IMR-90 (cell line): ENCODE data around the gene C6orf15. TPM values are rescaled to one million over a fixed set of nuclear protein-coding genes. Genes with fewer than 3 reads are reported as not detected.
A peak's percentile ranks its signal among the peaks of the same experiment; 100 is the strongest.

Experiments used
- ATAC-seq: fragments of 200-7000 bp; cut with Tn5 transposase; 2 replicates; pipeline ENCODE4 v1.9.1; 2020; ENCODE audit warnings: low read depth, mild to moderate bottlenecking, moderate library complexity
- BruUV-seq: library from RNA; stranded (reverse); fragments of 400-500 nt; replicated peaks from 2 replicates; lab custom pipeline; 2021; lab: Mats Ljungman, UMichigan
- CTCF ChIA-PET: fragments of 300-600 bp; formaldehyde crosslinking; extraction: SDS; loops from one replicate; lab custom pipeline; 2021; ENCODE audit warnings: antibody characterized with exemption; lab: Yijun Ruan, JAX
- POLR2A ChIA-PET: fragments of 300-600 bp; sonication (Branson Sonifier 250); formaldehyde crosslinking; loops from one replicate; lab custom pipeline; 2022; ENCODE audit warnings: antibody characterized with exemption; ENCODE audit not compliant: unreplicated experiment; lab: Charles Lee
- DNase-seq: peaks from one replicate; pipeline ENCODE4 v3.0.0; 2013
- H2AFZ ChIP-seq: replicated peaks from 2 replicates; pipeline ENCODE3; 2013; ENCODE audit warnings: low read length, mild to moderate bottlenecking; ENCODE audit not compliant: poor library complexity
- H2AK5ac ChIP-seq: 2 replicates; pipeline ENCODE4 v1.6.1; 2013; ENCODE audit warnings: low read depth, low read length, inconsistent platforms
- H2AK9ac ChIP-seq: replicated peaks from 2 replicates; pipeline ENCODE3; 2013; ENCODE audit warnings: mild to moderate bottlenecking, low read depth, low read length, moderate library complexity; ENCODE audit not compliant: poor library complexity
- H2BK120ac ChIP-seq: 2 replicates; pipeline ENCODE4 v1.6.1; 2013; ENCODE audit warnings: low read depth, low read length, inconsistent platforms
- H2BK15ac ChIP-seq: 3 replicates; pipeline ENCODE4 v1.6.1; 2013; ENCODE audit warnings: low read depth, low read length, inconsistent platforms
- H2BK20ac ChIP-seq: 2 replicates; pipeline ENCODE4 v1.6.1; 2013; ENCODE audit warnings: low read depth, mild to moderate bottlenecking, inconsistent platforms, low read length, moderate library complexity
- H2BK5ac ChIP-seq: 2 replicates; pipeline ENCODE4 v1.6.1; 2013; ENCODE audit warnings: mild to moderate bottlenecking, low read depth, low read length, inconsistent platforms; ENCODE audit not compliant: poor library complexity, severe bottlenecking
- H3K14ac ChIP-seq: replicated peaks from 2 replicates; pipeline ENCODE4 v1.6.1; 2013; ENCODE audit warnings: low read depth, low read length, inconsistent platforms
- H3K18ac ChIP-seq: 2 replicates; pipeline ENCODE4 v1.6.1; 2013; ENCODE audit warnings: low read depth, low read length, control low read depth
- H3K23ac ChIP-seq: 2 replicates; pipeline ENCODE4 v1.6.1; 2013; ENCODE audit warnings: low read depth, low read length, inconsistent platforms
- H3K27ac ChIP-seq: 2 replicates; pipeline ENCODE4 v1.5.1; 2013; ENCODE audit warnings: mild to moderate bottlenecking, control low read depth, low read length; ENCODE audit not compliant: insufficient read depth
- H3K27me3 ChIP-seq: 2 replicates; pipeline ENCODE4 v1.6.1; 2013; ENCODE audit warnings: low read length; ENCODE audit not compliant: control insufficient read depth, insufficient read depth
- H3K36me3 ChIP-seq: 2 replicates; pipeline ENCODE4 v1.6.1; 2013; ENCODE audit warnings: low read length, mixed read lengths; ENCODE audit not compliant: control insufficient read depth, insufficient read depth
- H3K4ac ChIP-seq: 2 replicates; pipeline ENCODE4 v1.6.1; 2013; ENCODE audit warnings: low read depth, low read length, inconsistent platforms
- H3K4me1 ChIP-seq: 2 replicates; pipeline ENCODE4 v1.6.1; 2013; ENCODE audit warnings: low read length, mixed read lengths; ENCODE audit not compliant: control insufficient read depth, insufficient read depth
- H3K4me2 ChIP-seq: 2 replicates; pipeline ENCODE4 v1.6.1; 2013; ENCODE audit warnings: low read depth, mild to moderate bottlenecking, control low read depth, low read length, moderate library complexity
- H3K4me3 ChIP-seq: 2 replicates; pipeline ENCODE4 v1.5.1; 2013; ENCODE audit warnings: low read depth, mild to moderate bottlenecking, control low read depth, low read length, moderate library complexity; ENCODE audit not compliant: insufficient read depth
- H3K56ac ChIP-seq: 2 replicates; pipeline ENCODE4 v1.6.1; 2013; ENCODE audit warnings: low read length, inconsistent platforms; ENCODE audit not compliant: insufficient read depth; ENCODE audit errors: extremely low read depth
- H3K79me1 ChIP-seq, 2 experiments: 2 replicates each; pipeline ENCODE4 v1.6.1; 2013; ENCODE audit warnings: low read length in 2 of 2, inconsistent platforms in 1 of 2, low read depth in 1 of 2
- H3K9ac ChIP-seq: 2 replicates; pipeline ENCODE4 v1.6.1; 2013; ENCODE audit warnings: low read depth, low read length, control low read depth
- H3K9me1 ChIP-seq: 2 replicates; pipeline ENCODE4 v1.6.1; 2013; ENCODE audit warnings: low read length, inconsistent platforms; ENCODE audit not compliant: insufficient read depth
- H3K9me3 ChIP-seq: 2 replicates; pipeline ENCODE4 v1.6.1; 2013; ENCODE audit warnings: low read length; ENCODE audit not compliant: control insufficient read depth, insufficient read depth
- H4K20me1 ChIP-seq: 2 replicates; pipeline ENCODE4 v1.6.1; 2013; ENCODE audit warnings: low read length, inconsistent platforms; ENCODE audit not compliant: insufficient read depth
- H4K5ac ChIP-seq: 2 replicates; pipeline ENCODE4 v1.6.1; 2013; ENCODE audit warnings: mild to moderate bottlenecking, low read depth, low read length, control low read depth
- H4K8ac ChIP-seq, 2 experiments: 2 replicates each; pipeline ENCODE4 v1.6.1; 2013; ENCODE audit warnings: low read depth in 2 of 2, low read length in 2 of 2, control low read depth in 1 of 2, inconsistent platforms in 1 of 2
- H4K91ac ChIP-seq: 2 replicates; pipeline ENCODE4 v1.6.1; 2013; ENCODE audit warnings: low read depth, low read length, inconsistent platforms; ENCODE audit not compliant: insufficient read depth
- FOS ChIP-seq: fragments of 150-350 bp; IDR thresholded peaks from 2 replicates; pipeline ENCODE4 v1.6.1; 2016; ENCODE audit warnings: low read depth, low read length
- MXI1 ChIP-seq: IDR thresholded peaks from 2 replicates; pipeline ENCODE4 v1.6.1; 2012; ENCODE audit warnings: low read depth, mild to moderate bottlenecking, low read length, moderate library complexity, borderline replicate concordance
- POLR2A ChIP-seq: IDR thresholded peaks from 2 replicates; pipeline ENCODE4 v1.6.1; 2012; ENCODE audit warnings: mild to moderate bottlenecking, low read depth, low read length
- USF2 ChIP-seq: fragments of 150-350 bp; IDR thresholded peaks from 2 replicates; pipeline ENCODE4 v1.6.1; 2017; ENCODE audit warnings: mild to moderate bottlenecking, antibody characterized with exemption, low read length, low read depth
- WGBS, 2 experiments: methylation state at CpG; one replicate each; pipeline versions ENCODE4 v1.1.5 to v1.1.7; 2013; ENCODE audit warnings: missing lambda C conversion rate in 2 of 2; ENCODE audit not compliant: insufficient read length in 1 of 2; ENCODE audit errors: extremely low coverage in 2 of 2; 5-methylcytosine and 5-hydroxymethylcytosine counted together
- dilution Hi-C: fragments of 300-500 bp; cut with HindIII; formaldehyde crosslinking; loops from one replicate; pipeline ENCODE4 v1.14.3; 2018; ENCODE audit warnings: low sequenced_read_pairs; ENCODE audit not compliant: unreplicated experiment
- in situ Hi-C: fragments of 300-500 bp; cut with MboI; formaldehyde crosslinking; loops from 3 replicates; pipeline ENCODE4 v1.14.3; 2019; ENCODE audit warnings: low sequenced_read_pairs, inconsistent platforms, mixed read lengths
- intact Hi-C: fragments of 100-400 bp; cut with micrococcal nuclease; formaldehyde crosslinking; loops from 2 replicates; pipeline ENCODE4 v1.10.0; 2022
- polyA plus RNA-seq, 3 experiments: library from polyadenylated mRNA; depleted of rRNA; stranded (reverse); fragments of >200 nt; gene quantifications; 2 replicates each; pipeline ENCODE4 v1.2.3, GENCODE V29; 2012; ENCODE audit warnings: low replicate concordance in 1 of 3
- total RNA-seq: library from RNA; depleted of rRNA; stranded (reverse); fragments of >200 nt; gene quantifications from 2 replicates; pipeline ENCODE4 v1.2.3, GENCODE V29; 2012

The C6orf15 gene
- total and polyA plus RNA-seq, 2 of the 4 experiments (the other 2 are of a cell fraction): not detected

DNA sequence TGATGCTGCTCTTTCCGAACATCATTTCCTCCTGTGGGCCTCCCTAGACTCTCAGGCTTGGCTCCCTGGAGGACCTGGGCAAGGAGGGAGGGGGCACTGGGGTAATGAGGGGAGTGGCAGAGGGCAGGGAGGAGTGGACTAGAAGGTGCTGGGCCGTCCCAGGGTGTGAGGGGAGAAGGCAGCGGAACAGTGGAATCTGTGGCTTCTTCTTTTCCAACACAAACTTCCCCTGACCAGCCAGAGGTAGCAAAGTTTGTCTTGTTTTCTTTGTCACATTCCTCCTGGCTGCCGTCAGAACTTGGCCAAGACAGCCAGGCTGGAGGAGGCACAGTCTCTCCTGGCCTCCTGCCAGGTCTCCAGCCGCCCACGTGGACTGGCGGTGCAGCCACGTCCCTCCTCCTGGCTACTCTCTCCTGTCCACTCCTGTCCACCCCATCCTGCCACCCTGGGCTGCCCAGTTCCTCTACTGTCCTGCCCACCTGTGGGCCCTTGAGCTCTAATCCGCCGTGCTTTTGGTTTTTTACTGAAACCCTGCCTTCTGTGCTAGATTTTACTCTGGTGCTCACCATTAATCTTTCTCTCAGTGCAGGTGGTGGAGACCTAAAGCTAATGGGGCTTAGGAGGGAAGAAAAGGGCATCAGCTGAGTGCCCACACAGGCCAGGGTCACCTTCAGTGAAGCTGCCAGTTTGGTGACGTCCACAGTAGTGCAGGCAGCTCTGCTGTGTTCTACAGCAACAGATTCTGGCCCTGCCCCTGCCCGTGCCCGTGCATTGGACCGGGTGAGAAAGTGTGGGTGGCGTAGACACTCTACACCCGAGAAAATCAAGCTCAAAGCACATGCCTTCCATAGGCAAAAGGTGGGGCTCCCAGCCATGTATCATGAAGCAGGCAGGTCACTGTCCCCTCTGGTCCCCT is 10.7 kb upstream of the C6orf15 start:
- no peaks in the 10 kb centered on the region for H3K79me1 ChIP-seq
- no peak overlapping the region for H3K4me3 ChIP-seq
- H4K8ac ChIP-seq: no peak overlapping the region
- CTCF ChIA-PET: no interaction called here
- no peak overlapping the region for H3K18ac ChIP-seq
- TF ChIP-seq MXI1 (peak; percentile 62; the same call in 1 of the 2 replicates), USF2 (peak; percentile 68; the same call in 1 of the 2 replicates), POLR2A (no peak), FOS (no peak)
- no peak overlapping the region for H3K56ac ChIP-seq
- H3K23ac ChIP-seq: no peak overlapping the region
- BruUV-seq: no TSS peak
- no peak overlapping the region for H3K4ac ChIP-seq
- H3K27ac ChIP-seq: no peak overlapping the region
- in situ Hi-C loops (no loop called here), dilution Hi-C loops (no loop called here), intact Hi-C loops (no loop called here)
- peak; percentile 73 for ATAC-seq
- no peaks in the 10 kb centered on the region for H3K9me3 ChIP-seq
- WGBS, 2 experiments: 9% methylated on average over 6 of the region's 16 CpGs; no CpG with 5 or more reads in 1 of the 2 experiments
- H3K14ac ChIP-seq: no peak overlapping the region
- no peaks in the 10 kb centered on the region for H4K20me1 ChIP-seq
- H2AFZ ChIP-seq: peak overlapping the region; percentile 48
- H2BK5ac ChIP-seq: no peak overlapping the region
- no peak overlapping the region for H3K4me2 ChIP-seq
- peak overlapping the region; percentile 58 for H2AK9ac ChIP-seq
- H4K5ac ChIP-seq: no peak overlapping the region
- peaks cover 3% of the 10 kb centered on the region; the same call in 1 of the 2 replicates for H3K27me3 ChIP-seq
- H2BK120ac ChIP-seq: no peak overlapping the region
- H2AK5ac ChIP-seq: peak overlapping the region; percentile 25; the same call in 1 of the 2 replicates
- no peak overlapping the region; the same call in 1 of the 2 replicates for H4K91ac ChIP-seq
- POLR2A ChIA-PET: no interaction called here
- H3K9ac ChIP-seq: no peak overlapping the region
- H3K36me3 ChIP-seq: no peaks in the 10 kb centered on the region
- H3K9me1 ChIP-seq: no peaks in the 10 kb centered on the region
- no peak overlapping the region for H2BK20ac ChIP-seq
- peak; percentile 76 for DNase-seq
- no peak overlapping the region for H2BK15ac ChIP-seq
- peaks cover 2% of the 10 kb centered on the region; the same call in 1 of the 2 replicates for H3K4me1 ChIP-seq
